Measurements from ENCODE around the gene NAA15. TPM values are rescaled to one million over a fixed set of nuclear protein-coding genes. Genes with fewer than 3 reads are reported as not detected.

NAA15 gene
- total RNA-seq, 1 experiment from 2014 or later = 41.0 TPM

- Histone ChIP-seq H3F3A (ENCODE audit: low read length, unreplicated experiment) (no peaks in the 10 kb centered on the region), H4K20me1 (ENCODE audit: low read length) (no peaks in the 10 kb centered on the region), H3K27me3 (ENCODE audit: low read length) (no peaks in the 10 kb centered on the region), H3K4me2 (ENCODE audit: low read length) (no peak overlapping the region), H3K4me3 (ENCODE audit: low read length) (no peak overlapping the region), H3K36me3 (ENCODE audit: low read depth, low read length) (no peaks in the 10 kb centered on the region), H3K9me2 (replicated peaks; ENCODE audit: low read length) (no peaks in the 10 kb centered on the region), H3K27ac (ENCODE audit: low read length) (no peak overlapping the region), H3K9me3 (ENCODE audit: low read length) (no peaks in the 10 kb centered on the region), H3K9ac (ENCODE audit: low read length) (no peak overlapping the region), H3K4me1 (ENCODE audit: insufficient read depth, low read length) (no peaks in the 10 kb centered on the region), H3K79me2 (ENCODE audit: low read length) (no peaks in the 10 kb centered on the region), H2AFZ (ENCODE audit: low read length) (no peak overlapping the region)
- DNase-seq (no peak), ATAC-seq (no peak)
- BruUV-seq (replicated peaks) = no TSS peak
- TF ChIP-seq EZH2 (IDR thresholded peaks at IDR 0.05; ENCODE audit: low read length, unreplicated experiment) (no peak), EZH2phosphoT487 (IDR thresholded peaks at IDR 0.05; ENCODE audit: borderline replicate concordance, low read length) (no peak), CTCF (conservative IDR thresholded peaks at IDR 0.05; ENCODE audit: low read depth, low read length) (no peak)
- intact Hi-C loops (cut with micrococcal nuclease) = loop anchor here (10.0 kb wide), 1 partner anchor 75 kb away; no protein-coding TSS in a partner anchor
- POLR2A ChIA-PET (ENCODE audit: unreplicated experiment) = no interaction called here
- CTCF ChIA-PET = no interaction called here
These were observed 118.1 kb downstream of the NAA15 start for GRCh38 chr4:139419388-139419914.

- Histone ChIP-seq H3K4me3 (ENCODE audit: low read length) (no peak overlapping the region), H3K27ac (ENCODE audit: low read length) (no peak overlapping the region), H3K9me2 (replicated peaks; ENCODE audit: low read length) (no peaks in the 10 kb centered on the region), H3K4me2 (ENCODE audit: low read length) (no peak overlapping the region), H3K9me3 (ENCODE audit: low read length) (no peaks in the 10 kb centered on the region), H2AFZ (ENCODE audit: low read length) (no peak overlapping the region), H3K27me3 (ENCODE audit: low read length) (no peaks in the 10 kb centered on the region), H3K9ac (ENCODE audit: low read length) (no peak overlapping the region), H3K36me3 (ENCODE audit: low read depth, low read length) (no peaks in the 10 kb centered on the region), H3K4me1 (ENCODE audit: insufficient read depth, low read length) (no peaks in the 10 kb centered on the region), H4K20me1 (ENCODE audit: low read length) (no peaks in the 10 kb centered on the region), H3F3A (ENCODE audit: low read length, unreplicated experiment) (no peaks in the 10 kb centered on the region), H3K79me2 (ENCODE audit: low read length) (no peaks in the 10 kb centered on the region)
- no peak for DNase-seq
- no TSS peak for BruUV-seq (replicated peaks)
- intact Hi-C loops (cut with micrococcal nuclease) = no loop called here
- TF ChIP-seq EZH2 (IDR thresholded peaks at IDR 0.05; ENCODE audit: low read length, unreplicated experiment) (no peak), CTCF (conservative IDR thresholded peaks at IDR 0.05; ENCODE audit: low read depth, low read length) (no peak), EZH2phosphoT487 (IDR thresholded peaks at IDR 0.05; ENCODE audit: borderline replicate concordance, low read length) (no peak)
- POLR2A ChIA-PET (ENCODE audit: unreplicated experiment) = no interaction called here
- CTCF ChIA-PET = no interaction called here
- ATAC-seq = no peak
These were observed 119.3 kb downstream of the NAA15 start for GRCh38 chr4:139420652-139421051.

- Histone ChIP-seq H3K79me2 (ENCODE audit: low read length) (no peaks in the 10 kb centered on the region), H3K27me3 (ENCODE audit: low read length) (no peaks in the 10 kb centered on the region), H3K9me3 (ENCODE audit: low read length) (no peaks in the 10 kb centered on the region), H3K9me2 (replicated peaks; ENCODE audit: low read length) (no peaks in the 10 kb centered on the region), H3F3A (ENCODE audit: low read length, unreplicated experiment) (no peaks in the 10 kb centered on the region), H3K4me2 (ENCODE audit: low read length) (peak overlapping the region; percentile 85), H3K4me1 (ENCODE audit: insufficient read depth, low read length) (peaks cover 10% of the 10 kb centered on the region), H3K4me3 (ENCODE audit: low read length) (peak overlapping the region; percentile 63), H2AFZ (ENCODE audit: low read length) (peak overlapping the region; percentile 69), H3K36me3 (ENCODE audit: low read depth, low read length) (peaks cover 16% of the 10 kb centered on the region), H3K27ac (ENCODE audit: low read length) (peak overlapping the region; percentile 45), H4K20me1 (ENCODE audit: low read length) (no peaks in the 10 kb centered on the region), H3K9ac (ENCODE audit: low read length) (peak overlapping the region; percentile 77)
- TF ChIP-seq EZH2phosphoT487 (IDR thresholded peaks at IDR 0.05; ENCODE audit: borderline replicate concordance, low read length) = 0 out of 2 replicates have a peak, but pooled peaks have one; percentile 37
- TF ChIP-seq CTCF (conservative IDR thresholded peaks at IDR 0.05; ENCODE audit: low read depth, low read length) = no peak
- BruUV-seq (replicated peaks) = no TSS peak
- ATAC-seq (peak; percentile 98), DNase-seq (peak; percentile 61)
- ChIA-PET POLR2A (ENCODE audit: unreplicated experiment) (no interaction called here), CTCF (interaction anchor here (0.6 kb wide), 2 partner anchors 120 to 140 kb away, joined by 3 to 4 read pairs; partner anchors contain the start of gene SETD7)
- intact Hi-C loops (cut with micrococcal nuclease) = no loop called here
These were observed 134.8 kb downstream of the NAA15 start for GRCh38 chr4:139436122-139436521.
